Natural killer cell (primary cell): ENCODE data around the gene VSIG8. TPM values are rescaled to one million over a fixed set of nuclear protein-coding genes. Genes with fewer than 3 reads are reported as not detected.

Experiments
- ATAC-seq, 3 donors: fragments of 150-1000 bp in 2 of 3; fragments of 200-7000 bp in 1 of 3; cut with Tn5 transposase; 1 replicate in 1 of 3; 2 replicates in 2 of 3; pipeline ENCODE4 v1.10.0; 2021; ENCODE audit warnings: mild to moderate bottlenecking in 2 of 3, moderate library complexity in 2 of 3
- DNase-seq, 2 donors: peaks; one replicate each; pipeline versions ENCODE4 v3.0.0 to v3.0.0-alpha.2; 2013 to 2021; ENCODE audit warnings: mixed read lengths in 1 of 2
- H3K27ac ChIP-seq: one replicate; pipeline ENCODE4 v1.5.1; 2013; ENCODE audit warnings: mild to moderate bottlenecking, low read length
- H3K27me3 ChIP-seq: one replicate; pipeline ENCODE4 v1.6.1; 2013; ENCODE audit warnings: low read length; ENCODE audit not compliant: control insufficient read depth, insufficient read depth
- H3K36me3 ChIP-seq: one replicate; pipeline ENCODE4 v1.6.1; 2013; ENCODE audit warnings: low read length; ENCODE audit not compliant: control insufficient read depth, insufficient read depth
- H3K4me1 ChIP-seq: one replicate; pipeline ENCODE4 v1.6.1; 2013; ENCODE audit warnings: low read length; ENCODE audit not compliant: control insufficient read depth, insufficient read depth
- H3K4me3 ChIP-seq: one replicate; pipeline ENCODE4 v1.5.1; 2013; ENCODE audit warnings: low read length
- H3K9me3 ChIP-seq: one replicate; pipeline ENCODE4 v1.6.1; 2013; ENCODE audit warnings: low read length; ENCODE audit not compliant: control insufficient read depth, insufficient read depth
- H3K27ac Mint-ChIP-seq, 2 donors: one replicate each; pipeline ENCODE4 v1.8.0; 2022; ENCODE audit warnings: mild to moderate bottlenecking in 2 of 2, mixed read lengths in 2 of 2, moderate library complexity in 1 of 2
- H3K27me3 Mint-ChIP-seq, 2 donors: one replicate each; pipeline ENCODE4 v1.8.0; 2022; ENCODE audit warnings: low read depth in 2 of 2, mixed read lengths in 2 of 2
- H3K36me3 Mint-ChIP-seq: one replicate; pipeline ENCODE4 v1.8.0; 2022; ENCODE audit warnings: mixed read lengths
- H3K4me1 Mint-ChIP-seq, 2 donors: one replicate each; pipeline ENCODE4 v1.8.0; 2022; ENCODE audit warnings: mixed read lengths in 2 of 2
- H3K4me3 Mint-ChIP-seq: one replicate; pipeline ENCODE4 v1.8.0; 2022; ENCODE audit warnings: mild to moderate bottlenecking, moderate library complexity, mixed read lengths
- H3K9me3 Mint-ChIP-seq, 2 donors: one replicate each; pipeline ENCODE4 v1.8.0; 2022; ENCODE audit warnings: mixed read lengths in 2 of 2
- CTCF ChIP-seq: fragments of 200-600 bp; IDR thresholded peaks from one replicate; pipeline ENCODE4 v1.8.0; 2022; ENCODE audit warnings: antibody characterized with exemption
- WGBS: methylation state at CpG from one replicate; pipeline ENCODE4 v1.1.7; 2013; ENCODE audit warnings: missing lambda C conversion rate; ENCODE audit not compliant: insufficient coverage; 5-methylcytosine and 5-hydroxymethylcytosine counted together
- intact Hi-C: fragments of 100-400 bp; cut with micrococcal nuclease; formaldehyde crosslinking; loops from one replicate; pipeline ENCODE4 v1.14.2; 2022
- total RNA-seq, 4 donors: library from RNA; stranded (reverse); fragments of 120-200 nt in 1 of 4; gene quantifications; one replicate each; pipeline versions ENCODE4 v1.2.3 to v1.2.4, GENCODE V29; 2013 to 2022

Gene VSIG8
- total RNA-seq, 3 donors from 2014 or later (not counting 1 experiment from before 2014, with no cell fraction given): not detected

GRCh38 chr1:159879977-159880376 is 17.5 kb upstream of the VSIG8 start:
- Histone ChIP-seq H3K27ac (no peak overlapping the region), H3K9me3 (no peaks in the 10 kb centered on the region), H3K36me3 (no peaks in the 10 kb centered on the region), H3K4me3 (no peak overlapping the region), H3K27me3 (no peaks in the 10 kb centered on the region), H3K4me1 (peaks cover 6% of the 10 kb centered on the region)
- TF ChIP-seq CTCF: no peak
- intact Hi-C loops: loop anchor here (10.0 kb wide), 1 partner anchor 455 kb away; no protein-coding TSS in a partner anchor
- 58% methylated on average over 4 of the region's 4 CpGs for WGBS
- Mint-ChIP-seq H3K27me3 (peaks cover 9 to 18% of the 10 kb centered on the region in 2 donors), H3K9me3 (no peaks in the 10 kb centered on the region), H3K27ac (no peak overlapping the region), H3K36me3 (no peaks in the 10 kb centered on the region), H3K4me3 (no peak overlapping the region), H3K4me1 (no peaks in the 10 kb centered on the region)
- no peak for DNase-seq
- ATAC-seq: no peak

DNA sequence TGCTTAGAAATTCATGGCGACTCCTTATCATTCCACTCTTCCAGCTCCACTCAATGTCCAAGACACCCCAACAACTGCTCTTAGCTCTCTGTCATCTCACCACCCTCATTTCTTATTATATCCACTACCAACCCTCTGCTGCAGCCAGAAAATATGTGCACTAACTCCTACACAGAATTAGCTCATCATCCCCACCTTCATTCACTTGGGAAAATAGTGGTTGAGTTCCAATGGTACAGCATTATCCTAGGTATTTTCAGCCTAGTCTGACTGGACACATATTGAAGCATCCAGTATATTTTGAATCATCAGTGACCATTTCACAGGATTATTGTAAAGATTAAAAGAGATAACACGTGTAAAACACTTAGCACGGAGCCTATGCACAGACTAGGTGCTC is 16.7 kb upstream of the VSIG8 start:
- H3K4me1 Mint-ChIP-seq: no peaks in the 10 kb centered on the region
- no peaks in the 10 kb centered on the region for H3K36me3 ChIP-seq
- peaks cover 6% of the 10 kb centered on the region for H3K4me1 ChIP-seq
- H3K27ac Mint-ChIP-seq: no peak overlapping the region
- H3K4me3 ChIP-seq: no peak overlapping the region
- ATAC-seq (no peak), DNase-seq (no peak)
- H3K27me3 ChIP-seq: no peaks in the 10 kb centered on the region
- H3K27ac ChIP-seq: no peak overlapping the region
- no peaks in the 10 kb centered on the region for H3K36me3 Mint-ChIP-seq
- H3K9me3 Mint-ChIP-seq: no peaks in the 10 kb centered on the region
- 87% methylated on average over 3 of the region's 3 CpGs for WGBS
- no peaks in the 10 kb centered on the region for H3K9me3 ChIP-seq
- intact Hi-C loops: no loop called here
- H3K27me3 Mint-ChIP-seq: peaks cover 9 to 14% of the 10 kb centered on the region in 2 donors
- no peak for TF ChIP-seq CTCF
- no peak overlapping the region for H3K4me3 Mint-ChIP-seq

- no peaks in the 10 kb centered on the region for H3K4me1 Mint-ChIP-seq
- no peaks in the 10 kb centered on the region for H3K9me3 Mint-ChIP-seq
- no peak for ATAC-seq
- H3K27ac Mint-ChIP-seq: no peak overlapping the region
- Histone ChIP-seq H3K9me3 (no peaks in the 10 kb centered on the region), H3K4me3 (no peak overlapping the region), H3K27me3 (no peaks in the 10 kb centered on the region), H3K36me3 (no peaks in the 10 kb centered on the region), H3K27ac (no peak overlapping the region), H3K4me1 (peaks cover 6% of the 10 kb centered on the region)
- H3K4me3 Mint-ChIP-seq: no peak overlapping the region
- no peak for TF ChIP-seq CTCF
- H3K27me3 Mint-ChIP-seq: peaks cover 9 to 16% of the 10 kb centered on the region in 2 donors
- WGBS: over 99% methylated on average over 6 of the region's 6 CpGs
- no peak for DNase-seq
- intact Hi-C loops: no loop called here
- H3K36me3 Mint-ChIP-seq: no peaks in the 10 kb centered on the region
Measured at GRCh38 chr1:159877695-159878444, 15.4 kb upstream of the VSIG8 start.
